HTERT RPE-1 (cell line): ENCODE results near the gene DOK7.
"Not testable (repeated sequence)": the region's sequence is repeated elsewhere in the genome, so short reads cannot be mapped to it uniquely, and the experiment has no call there.

Source experiments
- in situ Hi-C: fragments of 300-500 bp; cut with MboI; formaldehyde crosslinking; loops from 4 replicates; pipeline ENCODE4 v1.14.3; 2020; ENCODE audit warnings: low sequenced_read_pairs

Gene DOK7

DNA sequence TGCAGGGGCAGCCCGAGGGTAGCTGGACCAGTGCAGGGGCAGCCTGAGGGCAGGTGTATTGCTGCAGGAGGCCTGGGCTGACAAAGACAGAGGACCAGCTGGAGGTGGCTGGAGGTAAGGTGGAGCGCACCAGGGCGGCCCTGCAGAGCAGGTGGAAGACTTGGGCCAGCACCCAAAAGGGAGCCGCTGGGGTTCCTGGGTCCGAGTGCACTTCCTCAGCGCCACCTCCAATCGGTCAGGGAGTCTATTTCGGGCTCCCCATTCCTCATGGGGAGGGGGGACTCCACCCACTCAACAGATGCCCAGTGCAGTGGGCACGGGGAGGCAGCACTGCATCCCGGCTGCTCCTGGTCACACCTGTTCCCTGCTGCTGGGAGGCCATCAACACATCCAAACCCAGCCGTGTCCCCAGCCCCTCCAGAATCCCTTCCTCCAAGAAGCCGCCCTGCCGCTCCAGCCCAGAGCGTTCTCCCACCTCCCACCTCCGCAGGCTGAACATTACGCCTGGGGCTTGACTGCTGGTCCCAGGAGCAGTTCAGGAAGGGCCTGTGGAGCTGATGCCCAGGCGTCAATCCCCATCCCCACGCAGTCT is 67.7 kb downstream of the DOK7 start:
- in situ Hi-C loops: no loop called here

DNA sequence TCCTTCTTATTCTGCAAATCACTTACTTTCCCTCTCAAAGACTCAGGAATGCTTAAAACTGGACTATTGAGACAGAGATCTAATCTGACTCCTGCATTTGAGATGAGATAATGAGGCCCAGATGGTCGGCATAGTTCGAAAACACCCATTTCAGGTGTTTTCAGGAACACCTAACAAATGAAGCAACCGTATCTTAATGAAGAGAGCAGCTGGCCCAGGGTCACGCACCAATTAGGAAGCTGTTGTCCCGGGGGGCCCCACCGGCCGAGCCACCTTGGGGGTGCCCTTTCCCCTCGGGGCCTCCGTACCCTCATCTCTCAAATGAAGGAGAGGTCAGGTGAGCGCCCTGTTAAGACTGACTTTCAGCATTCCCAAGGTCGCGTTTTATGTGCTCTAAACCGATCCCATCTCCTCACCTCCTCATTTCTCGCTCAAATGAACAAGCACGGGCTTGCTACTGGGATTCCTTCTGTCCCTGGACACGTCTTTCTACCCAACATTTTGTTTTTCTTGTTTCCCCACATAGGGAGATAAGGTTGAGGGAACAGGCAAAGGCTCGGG is 68.3 kb downstream of the DOK7 start:
- in situ Hi-C loops: no loop called here

DNA sequence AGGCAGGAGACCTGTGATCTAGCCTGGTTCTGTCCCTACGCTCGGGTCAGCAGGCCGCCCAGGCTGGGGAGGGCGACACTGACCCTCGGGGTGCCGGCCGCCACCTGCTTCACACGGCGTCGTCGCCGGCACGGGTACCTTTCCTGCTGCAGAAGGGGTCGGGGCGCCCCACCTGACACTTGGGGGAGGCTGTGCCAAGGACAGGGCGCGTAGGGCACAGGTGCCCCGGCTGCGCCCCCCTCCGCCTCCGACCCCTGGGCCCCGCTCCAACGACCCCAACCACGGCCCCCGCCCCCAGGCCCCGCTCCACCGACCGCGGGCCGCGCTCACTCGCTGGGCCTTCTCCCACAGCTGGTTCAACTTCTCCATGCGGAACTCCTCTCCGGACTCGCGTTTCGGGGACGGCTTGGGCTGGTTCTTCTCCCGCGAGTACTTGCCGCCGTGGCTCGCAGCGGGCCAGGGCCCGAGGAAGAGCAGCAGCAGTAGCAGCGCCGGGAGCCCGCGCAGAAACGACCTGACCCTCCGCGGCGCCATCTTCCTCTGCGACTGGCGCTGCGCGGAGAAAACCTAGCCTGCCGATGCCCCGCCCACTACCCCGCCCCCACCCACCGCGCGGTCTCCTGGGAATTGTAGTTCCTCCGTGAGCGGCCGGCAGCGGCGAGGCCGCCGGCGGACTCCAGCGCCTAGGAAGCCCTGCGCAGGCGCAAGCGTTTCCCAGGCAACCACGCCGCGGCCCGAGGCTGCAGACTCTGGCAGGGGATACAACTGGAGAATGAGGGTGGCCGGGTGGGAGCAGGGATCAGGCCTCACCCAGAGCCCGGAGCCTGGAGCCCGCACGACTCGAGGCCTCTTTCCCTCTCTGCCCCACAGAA is 69.0 kb downstream of the DOK7 start, which contains the start of gene LRPAP1:
Gene LRPAP1 (minus strand): TSS at position 544 of the 872 bp plus-strand sequence. CDS start 10 bp downstream, at position 534.
- in situ Hi-C loops: no loop called here

- in situ Hi-C loops: no loop called here
Observed at GRCh38 chr4:3532751-3533422, 69.8 kb downstream of the DOK7 start.

DNA sequence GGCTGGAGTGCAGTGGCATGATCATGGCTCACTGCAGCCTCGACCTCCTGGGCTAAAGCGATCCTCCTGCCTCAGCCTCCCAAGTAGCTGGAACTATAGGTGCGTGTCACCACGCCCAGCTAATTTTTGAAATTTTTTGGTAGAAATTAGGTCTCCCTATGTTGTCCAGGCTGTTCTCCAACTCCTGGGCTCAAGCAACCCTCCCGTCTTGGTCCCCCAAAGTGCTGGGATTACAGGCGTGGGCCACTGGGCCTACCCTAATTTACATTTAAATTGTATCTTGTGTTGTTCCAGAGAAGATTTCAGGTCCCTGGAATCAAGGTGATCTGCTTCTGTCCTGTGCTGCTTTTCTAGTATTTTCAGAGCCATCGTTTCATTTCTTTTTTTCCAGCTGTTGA is 70.3 kb downstream of the DOK7 start:
- in situ Hi-C loops: no loop called here

GRCh38 chr4:3535812-3536211 is 72.7 kb downstream of the DOK7 start:
- in situ Hi-C loops: not testable (repeated sequence)

DNA sequence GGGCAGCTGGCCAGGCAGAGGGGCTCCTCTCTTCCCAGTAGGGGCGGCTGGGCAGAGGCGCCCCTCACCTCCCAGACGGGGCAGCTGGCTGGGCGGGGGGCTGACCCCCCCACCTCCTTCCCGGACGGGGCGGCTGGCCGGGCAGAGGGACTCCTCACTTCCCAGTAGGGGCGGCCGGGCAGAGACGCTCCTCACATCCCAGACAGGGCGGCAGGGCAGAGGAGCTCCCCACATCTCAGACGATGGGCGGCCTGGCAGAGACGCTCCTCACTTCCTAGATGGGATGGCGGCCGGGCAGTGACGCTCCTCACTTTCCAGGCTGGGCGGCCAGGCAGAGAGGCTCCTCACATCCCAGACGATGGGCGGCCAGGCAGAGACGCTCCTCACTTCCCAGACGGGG is 75.8 kb downstream of the DOK7 start:
- in situ Hi-C loops: not testable (repeated sequence)

DNA sequence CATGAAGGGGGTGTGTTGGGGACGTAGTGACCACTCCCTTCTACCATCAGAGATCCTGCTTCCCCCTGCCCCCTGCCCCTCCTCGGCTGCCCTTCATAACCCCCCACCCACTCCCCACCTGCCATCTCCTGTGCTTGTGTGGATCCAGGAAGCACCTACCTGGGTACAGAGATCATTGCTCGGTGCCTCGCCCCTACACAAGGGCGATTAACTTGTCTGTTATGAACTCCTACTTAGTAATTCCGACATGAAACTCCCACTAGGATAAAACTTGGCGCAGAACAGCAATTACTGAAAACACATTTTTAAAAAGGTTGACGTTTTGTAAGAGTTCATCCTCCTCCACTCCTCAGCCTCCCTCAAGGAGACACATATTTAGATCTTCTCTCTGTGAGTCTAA is 80.3 kb downstream of the DOK7 start:
- in situ Hi-C loops: not testable (repeated sequence)
